Measurements from ENCODE around the gene PTAR1.

PTAR1 gene

DNA sequence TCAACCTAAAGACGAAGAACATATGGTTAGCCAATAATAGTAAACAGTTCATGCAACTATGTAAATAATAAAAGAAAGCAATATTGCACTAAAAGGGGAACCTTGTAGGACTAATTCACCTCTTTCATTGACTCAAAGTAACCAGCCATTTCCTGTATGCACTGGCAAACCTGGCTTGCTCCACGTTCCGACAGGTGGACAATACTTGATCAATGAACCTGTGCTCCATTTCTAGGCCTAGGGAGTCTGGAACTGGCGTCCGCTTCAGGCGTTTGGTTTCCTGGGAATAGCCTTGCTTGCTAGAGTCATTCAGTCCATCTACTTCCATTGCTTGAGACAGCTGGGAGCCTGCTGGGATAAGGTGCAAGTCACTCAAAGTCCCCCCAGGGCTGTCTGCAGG lies 41.6 kb downstream of the PTAR1 start:
- DNase-seq (ENCODE audit: extremely low spot score): no peak
- CTCF ChIA-PET: no interaction called here
- TF ChIP-seq, protein P1, sequence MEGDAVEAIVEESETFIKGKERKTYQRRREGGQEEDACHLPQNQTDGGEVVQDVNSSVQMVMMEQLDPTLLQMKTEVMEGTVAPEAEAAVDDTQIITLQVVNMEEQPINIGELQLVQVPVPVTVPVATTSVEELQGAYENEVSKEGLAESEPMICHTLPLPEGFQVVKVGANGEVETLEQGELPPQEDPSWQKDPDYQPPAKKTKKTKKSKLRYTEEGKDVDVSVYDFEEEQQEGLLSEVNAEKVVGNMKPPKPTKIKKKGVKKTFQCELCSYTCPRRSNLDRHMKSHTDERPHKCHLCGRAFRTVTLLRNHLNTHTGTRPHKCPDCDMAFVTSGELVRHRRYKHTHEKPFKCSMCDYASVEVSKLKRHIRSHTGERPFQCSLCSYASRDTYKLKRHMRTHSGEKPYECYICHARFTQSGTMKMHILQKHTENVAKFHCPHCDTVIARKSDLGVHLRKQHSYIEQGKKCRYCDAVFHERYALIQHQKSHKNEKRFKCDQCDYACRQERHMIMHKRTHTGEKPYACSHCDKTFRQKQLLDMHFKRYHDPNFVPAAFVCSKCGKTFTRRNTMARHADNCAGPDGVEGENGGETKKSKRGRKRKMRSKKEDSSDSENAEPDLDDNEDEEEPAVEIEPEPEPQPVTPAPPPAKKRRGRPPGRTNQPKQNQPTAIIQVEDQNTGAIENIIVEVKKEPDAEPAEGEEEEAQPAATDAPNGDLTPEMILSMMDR (IDR thresholded peaks at IDR 0.05; ENCODE audit: control extremely low read depth, extremely low read depth, low read depth, missing control alignments): no peak
- POLR2A ChIA-PET: no interaction called here

DNA sequence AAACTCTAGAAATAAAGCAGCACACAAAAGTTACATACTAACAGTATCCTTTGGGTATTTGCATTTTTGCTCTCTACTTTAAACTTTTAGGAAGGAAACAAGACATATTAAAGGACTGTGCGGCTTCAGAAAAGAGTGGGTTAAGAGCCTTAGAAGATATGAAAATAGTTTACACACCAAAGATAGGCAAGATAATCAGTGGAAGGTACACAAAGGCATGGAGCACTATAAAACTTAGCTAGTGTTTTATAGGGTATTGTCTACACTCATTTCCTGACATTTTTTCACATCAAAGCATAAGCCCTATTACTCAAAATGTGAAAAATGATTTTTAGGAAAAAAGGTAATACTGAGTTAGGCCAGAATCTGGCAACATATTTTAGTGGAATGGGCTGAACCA lies 44.0 kb downstream of the PTAR1 start:
- ChIA-PET POLR2A (interaction anchor here (0.6 kb wide), 1 partner anchor 1373 kb away, joined by 3 read pairs; no protein-coding TSS in a partner anchor), CTCF (no interaction called here)
- TF ChIP-seq, protein P1 (IDR thresholded peaks at IDR 0.05; ENCODE audit: control extremely low read depth, extremely low read depth, low read depth, missing control alignments): no peak
- no peak for DNase-seq (ENCODE audit: extremely low spot score)

DNA sequence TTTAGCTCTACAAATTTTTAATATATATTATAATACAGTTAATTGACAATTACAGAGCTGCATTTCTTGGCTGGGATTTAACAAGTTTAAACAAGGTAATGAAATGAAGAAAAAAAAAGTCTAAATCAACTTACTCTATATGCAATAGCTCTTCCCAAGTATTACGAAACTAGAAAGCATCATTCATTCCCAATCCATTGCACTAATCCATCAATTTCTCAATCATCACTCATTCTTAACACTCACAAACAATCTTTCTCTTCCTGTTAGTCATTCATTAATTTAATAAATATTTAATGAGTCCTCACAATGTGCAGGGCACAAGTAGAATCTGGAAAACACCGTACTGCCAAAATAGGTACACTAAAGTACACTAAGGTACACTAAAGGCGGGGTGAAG lies 44.7 kb downstream of the PTAR1 start:
- POLR2A ChIA-PET: no interaction called here
- DNase-seq (ENCODE audit: extremely low spot score): no peak
- TF ChIP-seq, protein P1 (IDR thresholded peaks at IDR 0.05; ENCODE audit: control extremely low read depth, extremely low read depth, low read depth, missing control alignments): no peak
- CTCF ChIA-PET: no interaction called here

DNA sequence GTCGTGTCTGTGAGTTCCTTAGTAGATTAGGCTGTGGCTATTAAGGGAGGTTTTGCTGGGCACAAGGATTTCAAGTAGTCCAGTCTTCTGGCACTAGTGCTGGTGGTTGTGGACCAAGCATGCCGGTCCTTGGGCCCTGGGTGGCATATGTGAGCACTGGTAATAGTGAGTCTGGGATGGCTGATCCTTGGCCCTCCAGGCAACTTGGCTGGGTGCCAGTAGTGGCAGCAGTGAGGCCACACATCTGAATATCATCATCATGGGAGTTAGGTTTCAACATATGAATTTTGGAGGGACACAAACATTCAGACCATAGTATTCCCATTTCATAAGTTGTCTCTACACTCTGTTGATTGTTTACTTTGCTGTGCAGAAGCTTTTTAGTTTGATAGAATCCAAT lies 62.3 kb downstream of the PTAR1 start:
- ChIA-PET POLR2A (no interaction called here), CTCF (no interaction called here)
- TF ChIP-seq, protein P1 (IDR thresholded peaks at IDR 0.05; ENCODE audit: control extremely low read depth, extremely low read depth, low read depth, missing control alignments): no peak
- DNase-seq (ENCODE audit: extremely low spot score): no peak

DNA sequence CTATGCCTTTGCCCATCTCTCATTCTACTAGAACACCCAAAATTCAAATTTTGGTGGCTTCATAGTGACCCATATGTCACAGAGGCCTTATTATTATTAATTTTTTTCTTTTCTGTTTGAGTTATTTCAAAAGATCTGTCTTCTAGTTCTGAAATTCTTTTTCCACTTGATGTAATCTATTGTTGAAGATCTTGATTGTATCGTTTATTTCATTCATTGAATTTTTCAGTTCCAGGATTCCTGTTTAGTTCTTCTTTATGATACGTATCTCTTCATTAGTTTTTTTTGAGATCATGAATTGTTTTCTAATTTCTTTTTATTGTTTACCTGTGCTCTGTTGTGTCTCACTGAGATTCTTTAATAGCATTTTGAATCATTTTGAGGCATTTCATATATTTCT lies 63.0 kb downstream of the PTAR1 start:
- TF ChIP-seq, protein P1 (IDR thresholded peaks at IDR 0.05; ENCODE audit: control extremely low read depth, extremely low read depth, low read depth, missing control alignments): no peak
- ChIA-PET CTCF (no interaction called here), POLR2A (no interaction called here)

DNA sequence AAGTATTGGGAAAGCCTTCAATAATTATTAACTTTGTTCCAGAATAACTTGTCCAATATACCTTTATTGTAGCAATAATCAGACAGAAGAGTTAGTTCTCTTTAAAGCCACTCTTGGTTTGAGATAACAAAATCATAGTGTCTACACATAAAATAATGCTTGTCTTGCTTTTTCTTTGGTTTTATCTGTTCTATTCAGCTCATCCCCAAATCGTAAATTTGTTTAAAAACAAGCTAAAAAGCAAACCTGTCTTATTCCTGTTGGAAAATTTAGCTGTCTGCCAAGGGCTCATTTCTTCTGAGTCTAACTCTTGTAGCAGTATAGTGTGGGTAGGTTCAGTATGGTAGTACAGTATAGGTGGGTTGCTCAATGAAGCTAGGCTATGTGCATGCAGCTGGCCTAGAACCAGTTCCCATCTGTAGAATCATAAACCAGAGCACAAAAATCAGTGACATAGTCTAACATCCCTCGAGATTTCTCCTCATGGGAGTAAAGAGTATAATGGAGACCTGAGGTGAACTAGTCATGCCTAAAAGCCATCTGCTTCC lies 69.7 kb downstream of the PTAR1 start:
- POLR2A ChIA-PET: no interaction called here
- TF ChIP-seq, protein P1 (IDR thresholded peaks at IDR 0.05; ENCODE audit: control extremely low read depth, extremely low read depth, low read depth, missing control alignments): no peak
- DNase-seq (ENCODE audit: extremely low spot score): no peak
- CTCF ChIA-PET: interaction anchor here (1.4 to 1.6 kb wide), 2 partner anchors 9 to 12 kb away, joined by 3 to 4 read pairs; no protein-coding TSS in a partner anchor

More for the DNA sequence above, 63.0 kb downstream of the PTAR1 start:
- no peak for DNase-seq (ENCODE audit: extremely low spot score)

DNA sequence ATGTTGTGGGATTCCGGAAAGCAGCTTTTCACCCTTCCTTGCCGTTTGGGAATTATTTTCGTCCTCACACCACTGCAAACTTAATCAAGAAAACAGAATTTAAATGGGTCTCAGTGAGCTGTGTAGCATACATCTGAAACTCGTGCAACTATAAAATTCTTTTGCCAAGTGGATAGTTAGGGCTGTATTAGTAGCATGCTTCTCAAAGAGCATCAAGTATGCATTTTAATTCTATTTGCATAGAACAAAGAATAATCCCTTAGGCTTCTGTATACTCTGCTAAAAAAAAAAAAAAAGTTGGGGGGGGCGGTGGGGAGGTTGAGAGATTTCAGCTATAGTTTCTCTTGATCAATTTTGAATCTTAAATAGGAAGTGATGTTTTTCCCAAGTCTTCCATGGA lies 75.9 kb downstream of the PTAR1 start:
- CTCF ChIA-PET: no interaction called here
- POLR2A ChIA-PET: no interaction called here
- DNase-seq (ENCODE audit: extremely low spot score): no peak
- TF ChIP-seq, protein P1 (IDR thresholded peaks at IDR 0.05; ENCODE audit: control extremely low read depth, extremely low read depth, low read depth, missing control alignments): no peak
